Activated naive CD4-positive, alpha-beta T cell treated with anti-CD3 and anti-CD28 coated beads for 36 hours (primary cell): ENCODE results near the gene ARHGEF28. TPM values are rescaled to one million over a fixed set of nuclear protein-coding genes. Genes with fewer than 3 reads are reported as not detected.

ENCODE experiments used
- CTCF ChIA-PET: fragments of 350-600 bp; sonication (Branson Sonifier 250); formaldehyde crosslinking; loops from one replicate; lab custom pipeline; 2021; ENCODE audit warnings: antibody characterized with exemption; lab: Charles Lee
- DNase-seq: peaks from one replicate; pipeline ENCODE4 v3.0.0-alpha.2; 2020
- H3K27ac Mint-ChIP-seq: one replicate; pipeline ENCODE4 v1.8.0; 2021; ENCODE audit warnings: mild to moderate bottlenecking, mixed read lengths
- H3K27me3 Mint-ChIP-seq: one replicate; pipeline ENCODE4 v1.8.0; 2021; ENCODE audit warnings: low read depth, mixed read lengths
- H3K36me3 Mint-ChIP-seq: one replicate; pipeline ENCODE4 v1.8.0; 2021; ENCODE audit warnings: low read depth, mixed read lengths
- H3K4me1 Mint-ChIP-seq: one replicate; pipeline ENCODE4 v1.8.0; 2021; ENCODE audit warnings: low read depth, mixed read lengths
- H3K4me3 Mint-ChIP-seq: one replicate; pipeline ENCODE4 v1.8.0; 2021; ENCODE audit warnings: mild to moderate bottlenecking, moderate library complexity, mixed read lengths
- H3K9me3 Mint-ChIP-seq: one replicate; pipeline ENCODE4 v1.8.0; 2021; ENCODE audit warnings: mixed read lengths
- intact Hi-C: fragments of 100-400 bp; cut with micrococcal nuclease; formaldehyde crosslinking; loops from one replicate; pipeline ENCODE4 v1.15.1; 2023
- total RNA-seq, 2 experiments: library from RNA; stranded (reverse); gene quantifications; one replicate each; pipeline ENCODE4 v1.2.3, GENCODE V29; 2021

ARHGEF28 gene
- total RNA-seq, 2 experiments from 2014 or later: not detected

- no peak overlapping the region for H3K4me3 Mint-ChIP-seq
- no peak for DNase-seq
- H3K27me3 Mint-ChIP-seq: peaks cover 11% of the 10 kb centered on the region
- H3K4me1 Mint-ChIP-seq: no peaks in the 10 kb centered on the region
- no peaks in the 10 kb centered on the region for H3K36me3 Mint-ChIP-seq
- no peak overlapping the region for H3K27ac Mint-ChIP-seq
- no peaks in the 10 kb centered on the region for H3K9me3 Mint-ChIP-seq
- CTCF ChIA-PET: interaction anchor here (1.3 kb wide), 1 partner anchor 53 kb away, joined by 3 read pairs; no protein-coding TSS in a partner anchor
- intact Hi-C loops: no loop called here
These were observed 113.7 kb downstream of the ARHGEF28 start for GRCh38 chr5:73739650-73740049.

GRCh38 chr5:73740274-73740790, 114.3 kb downstream of the ARHGEF28 start:
- CTCF ChIA-PET: interaction anchor here (1.3 kb wide), 1 partner anchor 53 kb away, joined by 3 read pairs; no protein-coding TSS in a partner anchor
- no peaks in the 10 kb centered on the region for H3K4me1 Mint-ChIP-seq
- no peak for DNase-seq
- no peak overlapping the region for H3K27ac Mint-ChIP-seq
- peaks cover 15% of the 10 kb centered on the region for H3K27me3 Mint-ChIP-seq
- H3K9me3 Mint-ChIP-seq: no peaks in the 10 kb centered on the region
- no peaks in the 10 kb centered on the region for H3K36me3 Mint-ChIP-seq
- intact Hi-C loops: no loop called here
- H3K4me3 Mint-ChIP-seq: no peak overlapping the region

- H3K27ac Mint-ChIP-seq: no peak overlapping the region
- DNase-seq: no peak
- intact Hi-C loops: no loop called here
- peaks cover 2% of the 10 kb centered on the region for H3K9me3 Mint-ChIP-seq
- no peaks in the 10 kb centered on the region for H3K4me1 Mint-ChIP-seq
- H3K36me3 Mint-ChIP-seq: no peaks in the 10 kb centered on the region
- CTCF ChIA-PET: no interaction called here
- H3K4me3 Mint-ChIP-seq: no peak overlapping the region
- H3K27me3 Mint-ChIP-seq: peaks cover 16% of the 10 kb centered on the region
These were observed 117.2 kb downstream of the ARHGEF28 start for GRCh38 chr5:73743161-73743560.

- CTCF ChIA-PET: no interaction called here
- no peak for DNase-seq
- H3K36me3 Mint-ChIP-seq: no peaks in the 10 kb centered on the region
- no peak overlapping the region for H3K4me3 Mint-ChIP-seq
- H3K4me1 Mint-ChIP-seq: no peaks in the 10 kb centered on the region
- intact Hi-C loops: no loop called here
- H3K9me3 Mint-ChIP-seq: peaks cover 2% of the 10 kb centered on the region
- peaks cover 25% of the 10 kb centered on the region for H3K27me3 Mint-ChIP-seq
- no peak overlapping the region for H3K27ac Mint-ChIP-seq
These were observed 119.8 kb downstream of the ARHGEF28 start for GRCh38 chr5:73745836-73746235.

- H3K4me3 Mint-ChIP-seq: no peak overlapping the region
- peaks cover 27% of the 10 kb centered on the region for H3K27me3 Mint-ChIP-seq
- peaks cover under 1% of the 10 kb centered on the region for H3K4me1 Mint-ChIP-seq
- H3K36me3 Mint-ChIP-seq: no peaks in the 10 kb centered on the region
- no peak for DNase-seq
- no peak overlapping the region for H3K27ac Mint-ChIP-seq
- H3K9me3 Mint-ChIP-seq: peaks cover 2% of the 10 kb centered on the region
- intact Hi-C loops: no loop called here
- CTCF ChIA-PET: no interaction called here
These were observed 120.6 kb downstream of the ARHGEF28 start for GRCh38 chr5:73746608-73747007.

GRCh38 chr5:73747696-73748380, 121.8 kb downstream of the ARHGEF28 start:
- H3K27me3 Mint-ChIP-seq: peaks cover 31% of the 10 kb centered on the region
- CTCF ChIA-PET: interaction anchor here (0.7 kb wide), 1 partner anchor 211 kb away, joined by 3 read pairs; no protein-coding TSS in a partner anchor
- no peak for DNase-seq
- H3K4me1 Mint-ChIP-seq: peaks cover 3% of the 10 kb centered on the region
- H3K4me3 Mint-ChIP-seq: no peak overlapping the region
- H3K36me3 Mint-ChIP-seq: no peaks in the 10 kb centered on the region
- H3K27ac Mint-ChIP-seq: no peak overlapping the region
- intact Hi-C loops: no loop called here
- peaks cover 2% of the 10 kb centered on the region for H3K9me3 Mint-ChIP-seq

- no peak overlapping the region for H3K4me3 Mint-ChIP-seq
- H3K27ac Mint-ChIP-seq: no peak overlapping the region
- H3K36me3 Mint-ChIP-seq: no peaks in the 10 kb centered on the region
- H3K9me3 Mint-ChIP-seq: peaks cover 2% of the 10 kb centered on the region
- peaks cover 3% of the 10 kb centered on the region for H3K4me1 Mint-ChIP-seq
- H3K27me3 Mint-ChIP-seq: peaks cover 36% of the 10 kb centered on the region
- CTCF ChIA-PET: interaction anchor here (0.5 to 0.7 kb wide), 2 partner anchors 25 to 212 kb away, joined by 3 read pairs; no protein-coding TSS in a partner anchor
- DNase-seq: no peak
- intact Hi-C loops: no loop called here
These were observed 122.8 kb downstream of the ARHGEF28 start for GRCh38 chr5:73748510-73749400.

GRCh38 chr5:73749485-73750270, 123.7 kb downstream of the ARHGEF28 start:
- Mint-ChIP-seq H3K27me3 (peaks cover 41% of the 10 kb centered on the region), H3K4me1 (peaks cover 3% of the 10 kb centered on the region), H3K9me3 (peaks cover 2% of the 10 kb centered on the region), H3K36me3 (no peaks in the 10 kb centered on the region), H3K4me3 (no peak overlapping the region), H3K27ac (no peak overlapping the region)
- DNase-seq: no peak
- intact Hi-C loops: no loop called here
- CTCF ChIA-PET: no interaction called here

GRCh38 chr5:73751254-73751914, 125.4 kb downstream of the ARHGEF28 start:
- H3K27me3 Mint-ChIP-seq: peaks cover 36% of the 10 kb centered on the region
- intact Hi-C loops: no loop called here
- CTCF ChIA-PET: interaction anchor here (1.1 kb wide), 1 partner anchor 37 kb away, joined by 4 read pairs; no protein-coding TSS in a partner anchor
- H3K36me3 Mint-ChIP-seq: no peaks in the 10 kb centered on the region
- no peak for DNase-seq
- H3K4me1 Mint-ChIP-seq: peaks cover 3% of the 10 kb centered on the region
- no peak overlapping the region for H3K4me3 Mint-ChIP-seq
- H3K27ac Mint-ChIP-seq: no peak overlapping the region
- peaks cover 2% of the 10 kb centered on the region for H3K9me3 Mint-ChIP-seq

- intact Hi-C loops: no loop called here
- no peaks in the 10 kb centered on the region for H3K9me3 Mint-ChIP-seq
- H3K4me1 Mint-ChIP-seq: peaks cover 3% of the 10 kb centered on the region
- H3K27ac Mint-ChIP-seq: no peak overlapping the region
- no peak for DNase-seq
- CTCF ChIA-PET: no interaction called here
- no peak overlapping the region for H3K4me3 Mint-ChIP-seq
- peaks cover 26% of the 10 kb centered on the region for H3K27me3 Mint-ChIP-seq
- H3K36me3 Mint-ChIP-seq: no peaks in the 10 kb centered on the region
These were observed 128.3 kb downstream of the ARHGEF28 start for GRCh38 chr5:73754254-73754653.

GRCh38 chr5:73757416-73757815, 131.4 kb downstream of the ARHGEF28 start:
- H3K27me3 Mint-ChIP-seq: peaks cover 16% of the 10 kb centered on the region
- CTCF ChIA-PET: no interaction called here
- no peaks in the 10 kb centered on the region for H3K4me1 Mint-ChIP-seq
- H3K4me3 Mint-ChIP-seq: no peak overlapping the region
- DNase-seq: no peak
- H3K27ac Mint-ChIP-seq: no peak overlapping the region
- intact Hi-C loops: no loop called here
- no peaks in the 10 kb centered on the region for H3K36me3 Mint-ChIP-seq
- no peaks in the 10 kb centered on the region for H3K9me3 Mint-ChIP-seq
